ENCODE measurements around the gene MCU. TPM values are rescaled to one million over a fixed set of nuclear protein-coding genes. Genes with fewer than 3 reads are reported as not detected.
"Not testable (repeated sequence)": the region's sequence is repeated elsewhere in the genome, so short reads cannot be mapped to it uniquely, and the experiment has no call there.

Gene MCU
- total and polyA plus RNA-seq, 7 donors, result 32.4 to 118 (median 66.1) TPM

- no peak for DNase-seq
- Histone ChIP-seq H3K4me3 (no peak overlapping the region), H3K27ac (peak overlapping the region; percentile 67), H3K36me3 (ENCODE audit: insufficient read depth in 1 of 2, low read depth in 1 of 2) (no peaks in the 10 kb centered on the region), H3K9me3 (no peaks in the 10 kb centered on the region), H3K27me3 (ENCODE audit: insufficient read depth in 3 of 3, low read length in 2 of 3) (no peaks in the 10 kb centered on the region), H3K4me1 (peaks cover 32% of the 10 kb centered on the region)
- no peak for ATAC-seq
- intact Hi-C loops (cut with DNase I), result loop anchor here in 1 of 2 donors (5.0 kb wide), 1 partner anchor 40 kb away; no protein-coding TSS in a partner anchor
- TF ChIP-seq, protein P1, sequence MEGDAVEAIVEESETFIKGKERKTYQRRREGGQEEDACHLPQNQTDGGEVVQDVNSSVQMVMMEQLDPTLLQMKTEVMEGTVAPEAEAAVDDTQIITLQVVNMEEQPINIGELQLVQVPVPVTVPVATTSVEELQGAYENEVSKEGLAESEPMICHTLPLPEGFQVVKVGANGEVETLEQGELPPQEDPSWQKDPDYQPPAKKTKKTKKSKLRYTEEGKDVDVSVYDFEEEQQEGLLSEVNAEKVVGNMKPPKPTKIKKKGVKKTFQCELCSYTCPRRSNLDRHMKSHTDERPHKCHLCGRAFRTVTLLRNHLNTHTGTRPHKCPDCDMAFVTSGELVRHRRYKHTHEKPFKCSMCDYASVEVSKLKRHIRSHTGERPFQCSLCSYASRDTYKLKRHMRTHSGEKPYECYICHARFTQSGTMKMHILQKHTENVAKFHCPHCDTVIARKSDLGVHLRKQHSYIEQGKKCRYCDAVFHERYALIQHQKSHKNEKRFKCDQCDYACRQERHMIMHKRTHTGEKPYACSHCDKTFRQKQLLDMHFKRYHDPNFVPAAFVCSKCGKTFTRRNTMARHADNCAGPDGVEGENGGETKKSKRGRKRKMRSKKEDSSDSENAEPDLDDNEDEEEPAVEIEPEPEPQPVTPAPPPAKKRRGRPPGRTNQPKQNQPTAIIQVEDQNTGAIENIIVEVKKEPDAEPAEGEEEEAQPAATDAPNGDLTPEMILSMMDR (IDR thresholded peaks at IDR 0.05), result no peak
- 64 to 74% (median 70%) methylated on average over 6 of the region's 6 CpGs for WGBS, 3 donors
Measured at GRCh38 chr10:72682638-72683037, 9.3 kb upstream of the MCU start.

GRCh38 chr10:72685264-72685921 lies 6.5 kb upstream of the MCU start:
- peak; percentile 87 to 92 (median 87) for ATAC-seq
- no peaks in the 10 kb centered on the region for H3K9me3 ChIP-seq
- H3K4me3 ChIP-seq, result no peak overlapping the region
- TF ChIP-seq, protein P1 (IDR thresholded peaks at IDR 0.05), result no peak
- peak in 1 of 2 donors; percentile 66 for DNase-seq
- H3K4me1 ChIP-seq, result peaks cover 53% of the 10 kb centered on the region
- H3K36me3 ChIP-seq (ENCODE audit: insufficient read depth in 1 of 2, low read depth in 1 of 2), result no peaks in the 10 kb centered on the region
- intact Hi-C loops (cut with DNase I), result loop anchor here (1.0 to 5.0 kb wide), 2 partner anchors 32 to 58 kb away; partner anchors contain the start of gene MICU1 (in 1 of the 2)
- no peaks in the 10 kb centered on the region for H3K27me3 ChIP-seq (ENCODE audit: insufficient read depth in 3 of 3, low read length in 2 of 3)
- WGBS, 3 donors, result 29 to 51% (median 31%) methylated on average over 7 of the region's 7 CpGs
- peak overlapping the region; percentile 93 for H3K27ac ChIP-seq

GRCh38 chr10:72686430-72686829 lies 5.5 kb upstream of the MCU start:
- ATAC-seq (peak; percentile 48 to 74 (median 60)), DNase-seq (peak in 1 of 2 donors; percentile 56)
- intact Hi-C loops (cut with DNase I), result loop anchor here in 1 of 2 donors (5.0 kb wide), 1 partner anchor 59 kb away; the partner anchor contains the start of gene MICU1
- H3K36me3 ChIP-seq (ENCODE audit: insufficient read depth in 1 of 2, low read depth in 1 of 2); H3K27me3 ChIP-seq (ENCODE audit: insufficient read depth in 3 of 3, low read length in 2 of 3); H3K9me3 ChIP-seq; H3K4me3 ChIP-seq: not testable (repeated sequence)
- Histone ChIP-seq H3K27ac (peak overlapping the region; percentile 93), H3K4me1 (peaks cover 62% of the 10 kb centered on the region)
- WGBS, 3 donors, result 50 to 64% (median 52%) methylated on average over 8 of the region's 8 CpGs

- intact Hi-C loops (cut with DNase I), result loop anchor here in 1 of 2 donors (5.0 kb wide), 1 partner anchor 60 kb away; the partner anchor contains the start of gene MICU1
- WGBS, 3 donors, result 43 to 62% (median 50%) methylated on average over 6 of the region's 6 CpGs
- no peak for DNase-seq
- no peak for ATAC-seq
- H3K9me3 ChIP-seq, result no peaks in the 10 kb centered on the region
- no peak overlapping the region for H3K4me3 ChIP-seq
- H3K36me3 ChIP-seq (ENCODE audit: insufficient read depth in 1 of 2, low read depth in 1 of 2), result no peaks in the 10 kb centered on the region
- peaks cover 63% of the 10 kb centered on the region for H3K4me1 ChIP-seq
- H3K27me3 ChIP-seq (ENCODE audit: insufficient read depth in 3 of 3, low read length in 2 of 3), result no peaks in the 10 kb centered on the region
- peak overlapping the region; percentile 93 for H3K27ac ChIP-seq
- TF ChIP-seq, protein P1 (IDR thresholded peaks at IDR 0.05), result no peak
Measured at GRCh38 chr10:72687035-72687434, 4.9 kb upstream of the MCU start.

DNA sequence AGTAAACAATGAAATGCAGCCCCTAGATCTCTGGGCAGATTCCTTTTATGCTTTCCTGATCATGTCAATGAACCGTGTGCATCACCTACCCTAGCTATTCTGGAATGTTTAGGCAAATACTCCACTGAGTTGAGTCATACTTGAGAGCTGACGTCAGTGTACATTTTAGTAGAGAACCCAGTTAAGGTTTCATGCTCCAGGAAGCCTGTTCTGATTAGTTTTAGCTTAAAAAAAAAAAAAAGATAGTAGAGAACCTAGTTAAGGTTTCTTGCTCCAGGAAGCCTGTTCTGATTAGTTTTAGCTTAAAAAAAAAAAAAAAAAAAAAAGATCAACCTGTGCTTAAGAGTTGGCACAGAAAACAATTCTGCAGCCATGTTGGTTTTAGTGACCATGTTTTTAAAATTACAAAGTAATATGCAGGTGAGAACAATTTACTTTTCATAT lies 3.7 kb upstream of the MCU start:
- peaks cover 56% of the 10 kb centered on the region for H3K4me1 ChIP-seq
- no peak overlapping the region for H3K4me3 ChIP-seq
- peak overlapping the region; percentile 93 for H3K27ac ChIP-seq
- H3K27me3 ChIP-seq (ENCODE audit: insufficient read depth in 3 of 3, low read length in 2 of 3), result no peaks in the 10 kb centered on the region
- 21 to 30% (median 29%) methylated on average over 2 of the region's 2 CpGs for WGBS, 3 donors
- H3K36me3 ChIP-seq (ENCODE audit: insufficient read depth in 1 of 2, low read depth in 1 of 2), result no peaks in the 10 kb centered on the region
- ATAC-seq (no peak), DNase-seq (no peak)
- TF ChIP-seq, protein P1 (IDR thresholded peaks at IDR 0.05), result no peak
- intact Hi-C loops (cut with DNase I), result loop anchor here in 1 of 2 donors (5.0 kb wide), 1 partner anchor 61 kb away; the partner anchor contains the start of gene MICU1
- no peaks in the 10 kb centered on the region for H3K9me3 ChIP-seq
